Activated CD8-positive, alpha-beta memory T cell treated with anti-CD3 and anti-CD28 coated beads, Interleukin-2, amount 10 ng/mL, durations not matched to agents 7 days and 5 days (primary cell): ENCODE results near the gene RAP1A. TPM values are rescaled to one million over a fixed set of nuclear protein-coding genes. Genes with fewer than 3 reads are reported as not detected.

Experiments
- ATAC-seq: fragments of 150-1000 bp; cut with Tn5 transposase; one replicate; pipeline ENCODE4 v1.10.0; 2021; ENCODE audit warnings: moderate library complexity
- CTCF ChIA-PET: fragments of 350-600 bp; sonication (Branson Sonifier 250); formaldehyde crosslinking; loops from one replicate; lab custom pipeline; 2021; ENCODE audit warnings: antibody characterized with exemption; lab: Charles Lee
- DNase-seq: peaks from one replicate; pipeline ENCODE4 v3.0.0-alpha.2; 2020
- H3K27ac Mint-ChIP-seq: one replicate; pipeline ENCODE4 v1.8.0; 2021; ENCODE audit warnings: mild to moderate bottlenecking, mixed read lengths
- H3K27me3 Mint-ChIP-seq: one replicate; pipeline ENCODE4 v1.8.0; 2021; ENCODE audit warnings: mixed read lengths
- H3K36me3 Mint-ChIP-seq: one replicate; pipeline ENCODE4 v1.8.0; 2021; ENCODE audit warnings: mild to moderate bottlenecking, mixed read lengths
- H3K4me1 Mint-ChIP-seq: one replicate; pipeline ENCODE4 v1.8.0; 2021; ENCODE audit warnings: mixed read lengths
- H3K4me3 Mint-ChIP-seq: one replicate; pipeline ENCODE4 v1.8.0; 2021; ENCODE audit warnings: mild to moderate bottlenecking, moderate library complexity, mixed read lengths
- H3K9me3 Mint-ChIP-seq: one replicate; pipeline ENCODE4 v1.8.0; 2022; ENCODE audit warnings: low read depth, mixed read lengths
- total RNA-seq, 2 experiments: library from RNA; stranded (reverse); gene quantifications; one replicate each; pipeline ENCODE4 v1.2.3, GENCODE V29; 2021

Gene RAP1A
- total RNA-seq, 2 experiments from 2014 or later: 161 to 224 TPM

- H3K36me3 Mint-ChIP-seq: no peaks in the 10 kb centered on the region
- H3K4me3 Mint-ChIP-seq: no peak overlapping the region
- peak; percentile 43 for DNase-seq
- no peak overlapping the region for H3K27ac Mint-ChIP-seq
- H3K4me1 Mint-ChIP-seq: peaks cover 18% of the 10 kb centered on the region
- peak; percentile 57 for ATAC-seq
- H3K9me3 Mint-ChIP-seq: no peaks in the 10 kb centered on the region
- peaks cover 12% of the 10 kb centered on the region for H3K27me3 Mint-ChIP-seq
- CTCF ChIA-PET: interaction anchor here (0.9 to 2.4 kb wide), 3 partner anchors 19 to 251 kb away, joined by 3 to 9 read pairs (median 3); no protein-coding TSS in a partner anchor
These were observed 113.8 kb downstream of the RAP1A start for GRCh38 chr1:111733183-111733991.

DNA sequence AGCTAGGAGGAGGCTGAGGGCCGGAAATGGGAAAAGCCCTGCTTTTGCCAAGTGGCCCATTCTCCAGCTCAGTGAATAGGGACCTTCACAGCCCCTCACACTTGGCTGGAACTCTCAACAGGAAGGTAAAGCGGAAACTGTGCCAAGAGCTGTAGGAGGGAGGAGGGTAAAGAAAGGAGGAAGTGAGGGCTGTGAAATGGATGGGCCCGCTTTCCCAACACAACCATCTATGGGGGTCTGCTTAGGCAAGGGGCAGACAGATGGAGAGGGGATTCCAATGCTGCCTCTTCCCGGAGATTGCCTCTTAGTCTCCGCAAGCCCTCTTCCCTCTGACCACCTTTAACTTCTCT, 114.4 kb downstream of the RAP1A start:
- Mint-ChIP-seq H3K4me1 (peaks cover 21% of the 10 kb centered on the region), H3K4me3 (no peak overlapping the region), H3K27ac (no peak overlapping the region)

GRCh38 chr1:111734426-111734825, 114.8 kb downstream of the RAP1A start:
- no peaks in the 10 kb centered on the region for H3K36me3 Mint-ChIP-seq
- H3K4me3 Mint-ChIP-seq: no peak overlapping the region
- H3K9me3 Mint-ChIP-seq: no peaks in the 10 kb centered on the region
- no peak for ATAC-seq
- CTCF ChIA-PET: interaction anchor here (1.4 to 6.4 kb wide), 4 partner anchors 20 to 226 kb away, joined by 3 to 50 read pairs (median 6); partner anchors contain the start of gene DDX20
- peaks cover 21% of the 10 kb centered on the region for H3K4me1 Mint-ChIP-seq
- DNase-seq: no peak
- H3K27ac Mint-ChIP-seq: no peak overlapping the region
- H3K27me3 Mint-ChIP-seq: peaks cover 12% of the 10 kb centered on the region

More for the DNA sequence above, 114.4 kb downstream of the RAP1A start:
- DNase-seq: no peak
- H3K36me3 Mint-ChIP-seq: no peaks in the 10 kb centered on the region
- CTCF ChIA-PET: interaction anchor here (0.9 to 2.4 kb wide), 4 partner anchors 19 to 252 kb away, joined by 3 to 9 read pairs (median 5); partner anchors contain the start of gene DDX20
- no peaks in the 10 kb centered on the region for H3K9me3 Mint-ChIP-seq
- H3K27me3 Mint-ChIP-seq: peaks cover 12% of the 10 kb centered on the region
- ATAC-seq: no peak

DNA sequence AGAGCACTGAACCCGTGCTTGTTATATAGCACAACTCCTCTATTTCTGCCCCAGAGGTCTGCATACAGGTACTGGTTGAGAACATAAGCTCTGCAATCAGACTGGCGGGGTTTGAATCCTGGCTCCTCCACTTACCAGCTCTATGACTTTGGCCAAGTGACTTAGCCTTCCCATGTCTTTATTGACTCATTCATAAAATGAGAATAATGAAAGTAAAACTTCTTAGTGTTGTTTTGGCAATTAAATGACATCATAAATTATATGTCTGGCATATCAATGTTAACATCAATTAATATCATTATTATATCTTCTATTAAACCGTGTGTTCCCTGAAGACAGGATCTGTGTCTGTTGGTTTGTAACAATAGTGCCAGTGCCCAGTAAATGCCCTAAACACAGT, 115.3 kb downstream of the RAP1A start:
- ATAC-seq: no peak
- CTCF ChIA-PET: interaction anchor here (1.4 to 6.4 kb wide), 5 partner anchors 12 to 227 kb away, joined by 3 to 50 read pairs (median 7); partner anchors contain the start of gene DDX20
- Mint-ChIP-seq H3K4me3 (no peak overlapping the region), H3K9me3 (no peaks in the 10 kb centered on the region), H3K27me3 (peaks cover 14% of the 10 kb centered on the region), H3K27ac (no peak overlapping the region), H3K36me3 (no peaks in the 10 kb centered on the region), H3K4me1 (peaks cover 23% of the 10 kb centered on the region)
- DNase-seq: no peak

DNA sequence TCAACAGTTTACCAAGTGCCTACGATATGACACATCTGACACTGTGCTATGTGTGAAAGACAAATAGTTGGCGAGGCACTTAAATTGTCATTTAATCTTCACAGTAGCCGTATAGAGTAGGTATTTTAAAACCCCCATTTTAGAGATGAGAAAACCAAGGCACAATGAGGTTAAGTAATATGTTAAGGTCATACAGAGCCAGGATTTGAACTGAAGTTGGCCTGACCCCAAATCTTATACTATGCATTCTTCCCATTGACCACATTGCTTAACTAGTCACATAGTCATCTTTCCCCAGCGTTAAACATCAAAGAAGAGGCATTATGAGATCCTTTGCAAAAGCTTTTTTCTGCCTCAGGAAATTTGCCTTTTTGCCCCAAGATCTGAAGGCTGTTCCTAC, 115.7 kb downstream of the RAP1A start:
- Mint-ChIP-seq H3K27me3 (peaks cover 19% of the 10 kb centered on the region), H3K4me3 (no peak overlapping the region), H3K27ac (no peak overlapping the region), H3K9me3 (no peaks in the 10 kb centered on the region), H3K4me1 (peaks cover 25% of the 10 kb centered on the region), H3K36me3 (no peaks in the 10 kb centered on the region)
- CTCF ChIA-PET: interaction anchor here (1.6 to 6.4 kb wide), 4 partner anchors 11 to 227 kb away, joined by 4 to 50 read pairs (median 20); partner anchors contain the start of gene DDX20
- DNase-seq (no peak), ATAC-seq (no peak)

DNA sequence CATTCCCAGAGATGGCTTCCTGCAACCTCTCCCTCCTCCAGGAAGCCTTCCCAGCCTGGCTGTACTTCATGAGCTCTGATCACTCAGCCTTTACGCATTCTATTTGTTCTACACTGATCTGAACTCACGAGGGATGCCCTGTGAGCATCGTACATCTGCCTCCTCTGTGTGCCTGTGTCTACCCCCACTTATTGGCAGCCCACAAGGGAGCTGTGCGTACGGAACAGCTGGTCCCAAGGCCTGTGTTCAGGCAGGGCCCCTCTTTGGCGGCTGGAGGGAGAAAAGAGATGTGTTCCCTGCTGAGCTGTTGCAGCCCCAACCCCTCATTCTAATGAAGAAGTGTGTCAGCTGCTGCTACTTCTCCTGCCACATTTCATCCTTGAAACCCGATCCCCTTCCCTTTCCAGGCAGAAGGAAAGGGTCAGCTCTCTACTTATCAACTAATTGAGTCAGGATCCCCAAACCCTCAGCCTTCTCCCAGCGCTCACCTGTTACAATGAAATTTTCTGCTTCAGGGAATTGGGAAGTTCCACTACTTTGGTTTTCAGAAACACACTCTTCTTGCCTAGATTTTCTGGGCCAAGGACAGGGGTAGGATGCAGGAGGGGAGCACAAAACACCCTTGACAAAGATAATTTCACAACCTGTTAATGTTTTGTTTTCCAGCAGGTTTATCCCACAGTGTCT, 116.4 kb downstream of the RAP1A start:
- no peak overlapping the region for H3K4me3 Mint-ChIP-seq
- peaks cover 26% of the 10 kb centered on the region for H3K4me1 Mint-ChIP-seq
- no peak for ATAC-seq
- no peak for DNase-seq
- H3K9me3 Mint-ChIP-seq: no peaks in the 10 kb centered on the region
- CTCF ChIA-PET: interaction anchor here (0.7 to 6.4 kb wide), 7 partner anchors 11 to 254 kb away, joined by 3 to 50 read pairs (median 4); partner anchors contain the start of gene DDX20
- H3K36me3 Mint-ChIP-seq: no peaks in the 10 kb centered on the region
- no peak overlapping the region for H3K27ac Mint-ChIP-seq
- H3K27me3 Mint-ChIP-seq: peaks cover 25% of the 10 kb centered on the region

GRCh38 chr1:111736548-111737215, 117.1 kb downstream of the RAP1A start:
- CTCF ChIA-PET: interaction anchor here (0.7 to 6.4 kb wide), 8 partner anchors 10 to 255 kb away, joined by 3 to 50 read pairs (median 4); no protein-coding TSS in a partner anchor
- ATAC-seq: no peak
- H3K9me3 Mint-ChIP-seq: no peaks in the 10 kb centered on the region
- peaks cover 27% of the 10 kb centered on the region for H3K4me1 Mint-ChIP-seq
- H3K27ac Mint-ChIP-seq: no peak overlapping the region
- H3K27me3 Mint-ChIP-seq: peaks cover 32% of the 10 kb centered on the region
- no peaks in the 10 kb centered on the region for H3K36me3 Mint-ChIP-seq
- no peak for DNase-seq
- H3K4me3 Mint-ChIP-seq: no peak overlapping the region

DNA sequence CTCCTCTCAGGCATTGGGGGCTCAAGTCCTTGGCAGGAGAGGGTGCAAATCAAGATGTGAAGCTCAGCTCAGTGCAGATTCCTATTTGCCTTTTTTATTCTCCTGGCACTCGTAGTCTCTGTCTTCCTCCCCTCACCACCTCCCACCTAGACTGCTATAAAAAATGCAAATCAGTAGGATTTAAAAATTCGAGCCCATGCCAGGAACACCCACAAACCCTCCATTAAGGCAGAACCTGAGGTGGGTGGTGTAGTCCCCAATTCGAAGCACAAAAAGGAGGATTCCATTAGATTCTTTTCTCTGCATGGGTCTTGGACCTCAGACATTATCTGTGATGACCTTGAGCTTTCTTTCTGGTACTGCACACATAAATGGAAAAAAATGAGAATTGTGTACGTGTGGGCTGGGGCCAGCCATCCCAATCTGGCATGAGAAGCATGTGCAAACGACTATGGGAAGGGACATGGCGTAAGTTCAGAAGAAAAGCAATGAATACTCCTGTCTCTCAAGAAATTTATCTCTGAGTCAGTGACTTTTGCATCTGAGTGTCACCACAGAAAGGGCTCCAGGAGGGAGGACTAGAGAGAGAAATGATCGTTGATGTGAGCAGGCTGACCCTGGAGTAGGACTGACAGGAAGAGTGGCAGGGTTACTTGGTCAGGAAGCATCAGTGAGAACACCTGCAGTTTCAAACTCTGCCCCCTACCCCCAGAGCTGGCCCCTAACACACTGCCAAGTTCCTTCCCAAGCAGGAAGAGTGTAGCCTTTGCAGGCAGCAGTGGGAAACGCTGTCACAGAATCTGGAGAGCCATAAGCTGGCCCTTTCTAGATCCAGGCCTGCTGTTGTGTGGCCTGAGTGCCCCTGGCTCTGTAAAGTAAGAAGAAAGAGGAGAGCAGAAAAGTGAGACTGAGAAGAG, 117.9 kb downstream of the RAP1A start:
- Mint-ChIP-seq H3K9me3 (no peaks in the 10 kb centered on the region), H3K27me3 (peaks cover 40% of the 10 kb centered on the region), H3K4me1 (peaks cover 27% of the 10 kb centered on the region), H3K4me3 (peak overlapping the region; percentile 82), H3K27ac (peak overlapping the region; percentile 16), H3K36me3 (no peaks in the 10 kb centered on the region)
- DNase-seq (no peak), ATAC-seq (no peak)
- CTCF ChIA-PET: interaction anchor here (0.8 to 6.4 kb wide), 12 partner anchors 9 to 230 kb away, joined by 3 to 50 read pairs (median 6); no protein-coding TSS in a partner anchor

GRCh38 chr1:111738133-111738435, 118.5 kb downstream of the RAP1A start:
- no peaks in the 10 kb centered on the region for H3K36me3 Mint-ChIP-seq
- peaks cover 43% of the 10 kb centered on the region for H3K27me3 Mint-ChIP-seq
- no peaks in the 10 kb centered on the region for H3K9me3 Mint-ChIP-seq
- ATAC-seq: no peak
- peaks cover 26% of the 10 kb centered on the region for H3K4me1 Mint-ChIP-seq
- no peak for DNase-seq
- peak overlapping the region; percentile 82 for H3K4me3 Mint-ChIP-seq
- CTCF ChIA-PET: interaction anchor here (1.5 to 6.4 kb wide), 10 partner anchors 9 to 231 kb away, joined by 3 to 50 read pairs (median 10); no protein-coding TSS in a partner anchor
- peak overlapping the region; percentile 16 for H3K27ac Mint-ChIP-seq

GRCh38 chr1:111738436-111739193, 119.0 kb downstream of the RAP1A start:
- CTCF ChIA-PET: interaction anchor here (0.7 to 6.4 kb wide), 16 partner anchors 8 to 231 kb away, joined by 3 to 50 read pairs (median 5); no protein-coding TSS in a partner anchor
- ATAC-seq (peak; percentile 70), DNase-seq (peak; percentile 69)
- Mint-ChIP-seq H3K4me1 (peaks cover 22% of the 10 kb centered on the region), H3K27ac (peak overlapping the region; percentile 70), H3K4me3 (peak overlapping the region; percentile 82), H3K36me3 (no peaks in the 10 kb centered on the region), H3K27me3 (peaks cover 44% of the 10 kb centered on the region), H3K9me3 (no peaks in the 10 kb centered on the region)

GRCh38 chr1:111739194-111739924, 119.8 kb downstream of the RAP1A start, which contains the start of gene INKA2:
Gene INKA2, minus strand, starts transcription at chr1:111739395. Its CDS starts 153 bp downstream, at chr1:111739242.
- H3K27me3 Mint-ChIP-seq: peaks cover 45% of the 10 kb centered on the region
- CTCF ChIA-PET: interaction anchor here (0.7 to 6.4 kb wide), 14 partner anchors 7 to 232 kb away, joined by 3 to 50 read pairs (median 5); no protein-coding TSS in a partner anchor
- peak within 1 kb of the TSS; percentile 70 for H3K27ac Mint-ChIP-seq
- DNase-seq (peak; percentile 92), ATAC-seq (peak; percentile 86)
- H3K4me1 Mint-ChIP-seq: peaks cover 19% of the 10 kb centered on the region
- peak within 1 kb of the TSS; percentile 82 for H3K4me3 Mint-ChIP-seq
- no peaks in the 10 kb centered on the region for H3K9me3 Mint-ChIP-seq
- H3K36me3 Mint-ChIP-seq: no peaks in the 10 kb centered on the region
